IMR-90 (cell line): ENCODE data around the gene PLOD1. TPM values are rescaled to one million over a fixed set of nuclear protein-coding genes. Genes with fewer than 3 reads are reported as not detected.

Experiments
- ATAC-seq: fragments of 200-7000 bp; cut with Tn5 transposase; 2 replicates; pipeline ENCODE4 v1.9.1; 2020; ENCODE audit warnings: low read depth, mild to moderate bottlenecking, moderate library complexity
- BruUV-seq: library from RNA; stranded (reverse); fragments of 400-500 nt; replicated peaks from 2 replicates; lab custom pipeline; 2021; lab: Mats Ljungman, UMichigan
- CTCF ChIA-PET: fragments of 300-600 bp; formaldehyde crosslinking; extraction: SDS; loops from one replicate; lab custom pipeline; 2021; ENCODE audit warnings: antibody characterized with exemption; lab: Yijun Ruan, JAX
- POLR2A ChIA-PET: fragments of 300-600 bp; sonication (Branson Sonifier 250); formaldehyde crosslinking; loops from one replicate; lab custom pipeline; 2022; ENCODE audit warnings: antibody characterized with exemption; ENCODE audit not compliant: unreplicated experiment; lab: Charles Lee
- DNase-seq: peaks from one replicate; pipeline ENCODE4 v3.0.0; 2013
- H2AFZ ChIP-seq: replicated peaks from 2 replicates; pipeline ENCODE3; 2013; ENCODE audit warnings: low read length, mild to moderate bottlenecking; ENCODE audit not compliant: poor library complexity
- H2AK5ac ChIP-seq: 2 replicates; pipeline ENCODE4 v1.6.1; 2013; ENCODE audit warnings: low read depth, low read length, inconsistent platforms
- H2AK9ac ChIP-seq: replicated peaks from 2 replicates; pipeline ENCODE3; 2013; ENCODE audit warnings: mild to moderate bottlenecking, low read depth, low read length, moderate library complexity; ENCODE audit not compliant: poor library complexity
- H2BK120ac ChIP-seq: 2 replicates; pipeline ENCODE4 v1.6.1; 2013; ENCODE audit warnings: low read depth, low read length, inconsistent platforms
- H2BK15ac ChIP-seq: 3 replicates; pipeline ENCODE4 v1.6.1; 2013; ENCODE audit warnings: low read depth, low read length, inconsistent platforms
- H2BK20ac ChIP-seq: 2 replicates; pipeline ENCODE4 v1.6.1; 2013; ENCODE audit warnings: low read depth, mild to moderate bottlenecking, inconsistent platforms, low read length, moderate library complexity
- H2BK5ac ChIP-seq: 2 replicates; pipeline ENCODE4 v1.6.1; 2013; ENCODE audit warnings: mild to moderate bottlenecking, low read depth, low read length, inconsistent platforms; ENCODE audit not compliant: poor library complexity, severe bottlenecking
- H3K14ac ChIP-seq: replicated peaks from 2 replicates; pipeline ENCODE4 v1.6.1; 2013; ENCODE audit warnings: low read depth, low read length, inconsistent platforms
- H3K18ac ChIP-seq: 2 replicates; pipeline ENCODE4 v1.6.1; 2013; ENCODE audit warnings: low read depth, low read length, control low read depth
- H3K23ac ChIP-seq: 2 replicates; pipeline ENCODE4 v1.6.1; 2013; ENCODE audit warnings: low read depth, low read length, inconsistent platforms
- H3K27ac ChIP-seq: 2 replicates; pipeline ENCODE4 v1.5.1; 2013; ENCODE audit warnings: mild to moderate bottlenecking, control low read depth, low read length; ENCODE audit not compliant: insufficient read depth
- H3K27me3 ChIP-seq: 2 replicates; pipeline ENCODE4 v1.6.1; 2013; ENCODE audit warnings: low read length; ENCODE audit not compliant: control insufficient read depth, insufficient read depth
- H3K36me3 ChIP-seq: 2 replicates; pipeline ENCODE4 v1.6.1; 2013; ENCODE audit warnings: low read length, mixed read lengths; ENCODE audit not compliant: control insufficient read depth, insufficient read depth
- H3K4ac ChIP-seq: 2 replicates; pipeline ENCODE4 v1.6.1; 2013; ENCODE audit warnings: low read depth, low read length, inconsistent platforms
- H3K4me1 ChIP-seq: 2 replicates; pipeline ENCODE4 v1.6.1; 2013; ENCODE audit warnings: low read length, mixed read lengths; ENCODE audit not compliant: control insufficient read depth, insufficient read depth
- H3K4me2 ChIP-seq: 2 replicates; pipeline ENCODE4 v1.6.1; 2013; ENCODE audit warnings: low read depth, mild to moderate bottlenecking, control low read depth, low read length, moderate library complexity
- H3K4me3 ChIP-seq: 2 replicates; pipeline ENCODE4 v1.5.1; 2013; ENCODE audit warnings: low read depth, mild to moderate bottlenecking, control low read depth, low read length, moderate library complexity; ENCODE audit not compliant: insufficient read depth
- H3K56ac ChIP-seq: 2 replicates; pipeline ENCODE4 v1.6.1; 2013; ENCODE audit warnings: low read length, inconsistent platforms; ENCODE audit not compliant: insufficient read depth; ENCODE audit errors: extremely low read depth
- H3K79me1 ChIP-seq, 2 experiments: 2 replicates each; pipeline ENCODE4 v1.6.1; 2013; ENCODE audit warnings: low read length in 2 of 2, inconsistent platforms in 1 of 2, low read depth in 1 of 2
- H3K9ac ChIP-seq: 2 replicates; pipeline ENCODE4 v1.6.1; 2013; ENCODE audit warnings: low read depth, low read length, control low read depth
- H3K9me1 ChIP-seq: 2 replicates; pipeline ENCODE4 v1.6.1; 2013; ENCODE audit warnings: low read length, inconsistent platforms; ENCODE audit not compliant: insufficient read depth
- H3K9me3 ChIP-seq: 2 replicates; pipeline ENCODE4 v1.6.1; 2013; ENCODE audit warnings: low read length; ENCODE audit not compliant: control insufficient read depth, insufficient read depth
- H4K20me1 ChIP-seq: 2 replicates; pipeline ENCODE4 v1.6.1; 2013; ENCODE audit warnings: low read length, inconsistent platforms; ENCODE audit not compliant: insufficient read depth
- H4K5ac ChIP-seq: 2 replicates; pipeline ENCODE4 v1.6.1; 2013; ENCODE audit warnings: mild to moderate bottlenecking, low read depth, low read length, control low read depth
- H4K8ac ChIP-seq, 2 experiments: 2 replicates each; pipeline ENCODE4 v1.6.1; 2013; ENCODE audit warnings: low read depth in 2 of 2, low read length in 2 of 2, control low read depth in 1 of 2, inconsistent platforms in 1 of 2
- H4K91ac ChIP-seq: 2 replicates; pipeline ENCODE4 v1.6.1; 2013; ENCODE audit warnings: low read depth, low read length, inconsistent platforms; ENCODE audit not compliant: insufficient read depth
- BHLHE40 ChIP-seq: fragments of 150-350 bp; IDR thresholded peaks from 2 replicates; pipeline ENCODE4 v1.6.1; 2016; ENCODE audit warnings: mild to moderate bottlenecking, low read depth, low read length
- CHD1 ChIP-seq: IDR thresholded peaks from 2 replicates; pipeline ENCODE4 v1.6.1; 2012; ENCODE audit warnings: low read depth, low read length, improper control_type of control experiment
- CTCF ChIP-seq: conservative IDR thresholded peaks from 2 replicates; pipeline ENCODE4 v1.5.1; 2012; ENCODE audit warnings: mild to moderate bottlenecking, low read depth, low read length, improper control_type of control experiment
- ELK1 ChIP-seq: fragments of 150-350 bp; IDR thresholded peaks from 2 replicates; pipeline ENCODE4 v1.6.1; 2016; ENCODE audit warnings: low read depth, mild to moderate bottlenecking, low read length, moderate library complexity, borderline replicate concordance
- FOS ChIP-seq: fragments of 150-350 bp; IDR thresholded peaks from 2 replicates; pipeline ENCODE4 v1.6.1; 2016; ENCODE audit warnings: low read depth, low read length
- MAZ ChIP-seq: IDR thresholded peaks from 2 replicates; pipeline ENCODE4 v1.6.1; 2012; ENCODE audit warnings: low read depth, mild to moderate bottlenecking, low read length, improper control_type of control experiment, moderate library complexity, borderline replicate concordance
- NFE2L2 ChIP-seq: fragments of 150-350 bp; IDR thresholded peaks from 2 replicates; pipeline ENCODE4 v1.6.1; 2016; ENCODE audit warnings: low read depth, mild to moderate bottlenecking, low read length
- POLR2A ChIP-seq: IDR thresholded peaks from 2 replicates; pipeline ENCODE4 v1.6.1; 2012; ENCODE audit warnings: mild to moderate bottlenecking, low read depth, low read length
- RAD21 ChIP-seq: IDR thresholded peaks from 2 replicates; pipeline ENCODE4 v1.6.1; 2012; ENCODE audit warnings: low read length, improper control_type of control experiment
- RFX5 ChIP-seq: IDR thresholded peaks from 2 replicates; pipeline ENCODE4 v1.8.0; 2012; ENCODE audit warnings: low read depth, mild to moderate bottlenecking, low read length, moderate library complexity
- SMC3 ChIP-seq: fragments of 150-350 bp; IDR thresholded peaks from 2 replicates; pipeline ENCODE4 v1.6.1; 2016; ENCODE audit warnings: low read depth, mild to moderate bottlenecking, antibody characterized with exemption, low read length, moderate library complexity
- USF2 ChIP-seq: fragments of 150-350 bp; IDR thresholded peaks from 2 replicates; pipeline ENCODE4 v1.6.1; 2017; ENCODE audit warnings: mild to moderate bottlenecking, antibody characterized with exemption, low read length, low read depth
- WGBS, 2 experiments: methylation state at CpG; one replicate each; pipeline versions ENCODE4 v1.1.5 to v1.1.7; 2013; ENCODE audit warnings: missing lambda C conversion rate in 2 of 2; ENCODE audit not compliant: insufficient read length in 1 of 2; ENCODE audit errors: extremely low coverage in 2 of 2; 5-methylcytosine and 5-hydroxymethylcytosine counted together
- dilution Hi-C: fragments of 300-500 bp; cut with HindIII; formaldehyde crosslinking; loops from one replicate; pipeline ENCODE4 v1.14.3; 2018; ENCODE audit warnings: low sequenced_read_pairs; ENCODE audit not compliant: unreplicated experiment
- in situ Hi-C: fragments of 300-500 bp; cut with MboI; formaldehyde crosslinking; loops from 3 replicates; pipeline ENCODE4 v1.14.3; 2019; ENCODE audit warnings: low sequenced_read_pairs, inconsistent platforms, mixed read lengths
- intact Hi-C: fragments of 100-400 bp; cut with micrococcal nuclease; formaldehyde crosslinking; loops from 2 replicates; pipeline ENCODE4 v1.10.0; 2022
- polyA plus RNA-seq, 3 experiments: library from polyadenylated mRNA; depleted of rRNA; stranded (reverse); fragments of >200 nt; gene quantifications; 2 replicates each; pipeline ENCODE4 v1.2.3, GENCODE V29; 2012; ENCODE audit warnings: low replicate concordance in 1 of 3
- total RNA-seq: library from RNA; depleted of rRNA; stranded (reverse); fragments of >200 nt; gene quantifications from 2 replicates; pipeline ENCODE4 v1.2.3, GENCODE V29; 2012

PLOD1 gene
- total and polyA plus RNA-seq, 2 of the 4 experiments (the other 2 are of a cell fraction): 283 to 609 TPM

- no peak overlapping the region for H3K9ac ChIP-seq
- H3K9me1 ChIP-seq: peaks cover 4% of the 10 kb centered on the region; the same call in 1 of the 2 replicates
- H3K23ac ChIP-seq: no peak overlapping the region
- H3K18ac ChIP-seq: no peak overlapping the region
- H3K14ac ChIP-seq: no peak overlapping the region
- no peaks in the 10 kb centered on the region for H4K20me1 ChIP-seq
- H2BK15ac ChIP-seq: no peak overlapping the region
- CTCF ChIA-PET: no interaction called here
- H3K27me3 ChIP-seq: no peaks in the 10 kb centered on the region
- BruUV-seq: no TSS peak
- dilution Hi-C loops: no loop called here
- 0 out of 4 replicates have a peak, but pooled peaks cover 0 to 2% of the 10 kb centered on the region in 2 experiments for H3K79me1 ChIP-seq
- no peak overlapping the region for H4K5ac ChIP-seq
- H4K8ac ChIP-seq: no peak overlapping the region
- H2AK9ac ChIP-seq: no peak overlapping the region
- in situ Hi-C loops: no loop called here
- POLR2A ChIA-PET: no interaction called here
- peaks cover 71% of the 10 kb centered on the region for H3K36me3 ChIP-seq
- ATAC-seq: no peak
- no peak overlapping the region for H2BK120ac ChIP-seq
- no peak overlapping the region for H3K4me2 ChIP-seq
- 98% methylated on average over 6 of the region's 17 CpGs; no CpG with 5 or more reads in 1 of the 2 experiments for WGBS, 2 experiments
- intact Hi-C loops: no loop called here
- H3K4ac ChIP-seq: no peak overlapping the region
- H2BK20ac ChIP-seq: no peak overlapping the region
- H4K91ac ChIP-seq: no peak overlapping the region
- DNase-seq: no peak
- TF ChIP-seq CTCF: no peak
- TF ChIP-seq MAZ: no peak
- no peak for TF ChIP-seq RAD21
- TF ChIP-seq NFE2L2: no peak
- no peak for TF ChIP-seq CHD1
- TF ChIP-seq RFX5: no peak
- no peak for TF ChIP-seq USF2
- no peak for TF ChIP-seq BHLHE40
- TF ChIP-seq FOS: no peak
- no peak for TF ChIP-seq ELK1
- no peak for TF ChIP-seq SMC3
- TF ChIP-seq POLR2A: no peak
- no peak overlapping the region for H2AFZ ChIP-seq
- H3K27ac ChIP-seq: no peak overlapping the region
- H2BK5ac ChIP-seq: no peak overlapping the region
- no peak overlapping the region for H2AK5ac ChIP-seq
- no peaks in the 10 kb centered on the region for H3K9me3 ChIP-seq
- H3K4me1 ChIP-seq: peaks cover 2% of the 10 kb centered on the region; the same call in 1 of the 2 replicates
- H3K4me3 ChIP-seq: no peak overlapping the region
- no peak overlapping the region for H3K56ac ChIP-seq
These were observed 71.8 kb downstream of the PLOD1 start for GRCh38 chr1:12006167-12006921.
